Heart left ventricle (tissue), 16 donors: ENCODE results near the gene TUBA4A. TPM values are rescaled to one million over a fixed set of nuclear protein-coding genes. Genes with fewer than 3 reads are reported as not detected.
"Not testable (repeated sequence)": the region's sequence is repeated elsewhere in the genome, so short reads cannot be mapped to it uniquely, and the experiment has no call there.

Source experiments
- ATAC-seq, 4 donors: fragments of 200-7000 bp; cut with Tn5 transposase; one replicate each; pipeline ENCODE4 v1.9.1; 2020 to 2022; ENCODE audit warnings: moderate library complexity in 4 of 4, mild to moderate bottlenecking in 3 of 4, moderate number of reproducible peaks in 1 of 4
- DNase-seq, 5 donors: peaks; one replicate each; pipeline ENCODE4 v3.0.0-alpha.2; 2020
- H3K27ac ChIP-seq, 12 donors: fragments of 200-600 bp; sonication (generic) in 4 of 12; one replicate each; pipeline versions ENCODE4 v1.5.0 to v1.8.0; 2016 to 2022; ENCODE audit warnings: mild to moderate bottlenecking in 2 of 12
- H3K27me3 ChIP-seq, 9 donors: fragments of 200-600 bp; sonication (generic) in 2 of 9; one replicate each; pipeline versions ENCODE4 v1.5.1 to v1.8.0; 2016 to 2022; ENCODE audit warnings: mild to moderate bottlenecking in 3 of 9
- H3K36me3 ChIP-seq, 9 donors: fragments of 200-600 bp; sonication (generic) in 2 of 9; one replicate each; pipeline versions ENCODE4 v1.5.0 to v1.8.0; 2018 to 2022; ENCODE audit warnings: mild to moderate bottlenecking in 2 of 9
- H3K4me1 ChIP-seq, 12 donors: fragments of 200-600 bp; sonication (generic) in 4 of 12; one replicate each; pipeline versions ENCODE4 v1.5.0 to v1.8.0; 2016 to 2022; ENCODE audit warnings: mild to moderate bottlenecking in 3 of 12
- H3K4me3 ChIP-seq, 12 donors: fragments of 200-600 bp; sonication (generic) in 4 of 12; one replicate each; pipeline versions ENCODE4 v1.5.0 to v1.8.0; 2017 to 2022; ENCODE audit warnings: mild to moderate bottlenecking in 9 of 12, moderate library complexity in 4 of 12
- H3K9me3 ChIP-seq, 12 donors: fragments of 200-600 bp; sonication (generic) in 4 of 12; one replicate each; pipeline versions ENCODE4 v1.5.0 to v1.8.0; 2016 to 2022; ENCODE audit warnings: mild to moderate bottlenecking in 1 of 12
- POLR2A ChIP-seq, 2 donors: fragments of 450-650 bp; IDR thresholded peaks; one replicate each; pipeline ENCODE4 v1.6.1; 2017; ENCODE audit warnings: antibody characterized with exemption in 2 of 2, mild to moderate bottlenecking in 2 of 2, moderate library complexity in 2 of 2
- WGBS, 4 donors: extraction: QIAGEN DNeasy Blood & Tissue Kit in 2 of 4; methylation state at CpG; one replicate each; pipeline versions ENCODE4 v1.1.5 to v1.1.7; 2013 to 2018; 5-methylcytosine and 5-hydroxymethylcytosine counted together
- intact Hi-C, 10 donors: fragments of 100-400 bp; cut with DNase I; formaldehyde crosslinking; loops; one replicate each; pipeline versions ENCODE4 v1.11.1 to v1.14.2; 2022
- polyA plus RNA-seq, 2 donors: library from polyadenylated mRNA; stranded (reverse); fragments of 200-250 nt; gene quantifications; one replicate each; pipeline ENCODE4 v1.2.3, GENCODE V29; 2013
- total RNA-seq, 9 donors: library from RNA; depleted of rRNA in 2 of 9; stranded (reverse); fragments of >200 nt in 2 of 9; fragmentation: NEBNext Ultra II Directional in 3 of 9; extraction: Animal tissue kit (Norgen Biotek cat#: 25700) in 3 of 9; gene quantifications; one replicate each; pipeline versions ENCODE4 v1.1.0 to v1.2.4, GENCODE V29; 2016 to 2023
- TF ChIP-seq, protein P1 (sequence below), 12 donors: fragments of 200-600 bp; sonication (generic) in 4 of 12; IDR thresholded peaks; one replicate each; pipeline versions ENCODE4 v1.5.0 to v1.8.0; 2018 to 2022; ENCODE audit warnings: antibody characterized with exemption in 12 of 12, mild to moderate bottlenecking in 5 of 12
- donor health status: ischemic (EF 13 %, LVEDD 7.1; RV severe dilation, severe dysfunction).
- donor health status: healthy with polysubstance abuse.
- donor health status: DM: no; HTN: yes; CAD: no.
- donor health status: DM: no; HTN: no; CAD: no.
- donor health status: ischemic (EF 25% LVEDD 6.9; RV normal size, moderate dysfunction).
- donor health status: ischemic (EF 25% LVEDD 5.7; RV mildly dilated, moderate dysfunction).
- donor health status: healthy.
- donor health status: DM: yes; HTN: yes; CAD: no.
- donor health status: ischemic (EF 35%, LVEDD 5.7; RV mildly dilated, moderate dysfunction).
- donor health status: nonischemic (EF 11% LVEDD 7.7; RV severe dilation, severe dysfunction).
- donor health status: DM: yes; HTN: yes; CAD: no.
- donor health status: PGD.
- donor health status: ischemic (EF 29% LVEDD 5.4; RV normal size, mild dysfunction).
- donor health status: nonischemic (EF 23%, LVEDD 6.1; RV moderate dilation, normal function).

The TUBA4A gene
- total and polyA plus RNA-seq, 11 donors = 137 to 381 (median 193) TPM

DNA sequence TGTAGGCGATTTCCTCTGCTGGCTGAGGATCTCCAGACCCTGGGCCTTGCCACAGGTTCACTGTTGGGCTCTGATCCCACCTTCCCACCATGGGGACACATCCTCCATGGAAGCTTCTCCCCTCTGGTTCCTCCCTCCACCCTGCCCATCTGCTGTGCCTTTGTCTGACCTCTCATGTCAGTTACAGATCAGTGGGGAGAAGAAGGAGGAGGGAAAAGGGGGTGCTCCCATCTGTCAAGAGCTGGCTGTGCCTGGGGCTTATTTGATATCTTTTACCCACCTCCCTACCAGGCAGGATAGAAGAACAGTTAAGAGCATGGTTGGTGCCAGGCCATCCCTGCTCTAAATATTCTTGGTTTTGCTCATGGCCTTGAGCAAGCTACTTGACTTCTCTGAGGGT lies 13.2 kb upstream of the TUBA4A start:
- DNase-seq (peak in 1 of 5 donors; percentile 1), ATAC-seq (no peak)
- 94 to 100% (median 100%) methylated on average over 1 of the region's 1 CpG for WGBS, 4 donors
- intact Hi-C loops = no loop called here
- TF ChIP-seq, protein P1, sequence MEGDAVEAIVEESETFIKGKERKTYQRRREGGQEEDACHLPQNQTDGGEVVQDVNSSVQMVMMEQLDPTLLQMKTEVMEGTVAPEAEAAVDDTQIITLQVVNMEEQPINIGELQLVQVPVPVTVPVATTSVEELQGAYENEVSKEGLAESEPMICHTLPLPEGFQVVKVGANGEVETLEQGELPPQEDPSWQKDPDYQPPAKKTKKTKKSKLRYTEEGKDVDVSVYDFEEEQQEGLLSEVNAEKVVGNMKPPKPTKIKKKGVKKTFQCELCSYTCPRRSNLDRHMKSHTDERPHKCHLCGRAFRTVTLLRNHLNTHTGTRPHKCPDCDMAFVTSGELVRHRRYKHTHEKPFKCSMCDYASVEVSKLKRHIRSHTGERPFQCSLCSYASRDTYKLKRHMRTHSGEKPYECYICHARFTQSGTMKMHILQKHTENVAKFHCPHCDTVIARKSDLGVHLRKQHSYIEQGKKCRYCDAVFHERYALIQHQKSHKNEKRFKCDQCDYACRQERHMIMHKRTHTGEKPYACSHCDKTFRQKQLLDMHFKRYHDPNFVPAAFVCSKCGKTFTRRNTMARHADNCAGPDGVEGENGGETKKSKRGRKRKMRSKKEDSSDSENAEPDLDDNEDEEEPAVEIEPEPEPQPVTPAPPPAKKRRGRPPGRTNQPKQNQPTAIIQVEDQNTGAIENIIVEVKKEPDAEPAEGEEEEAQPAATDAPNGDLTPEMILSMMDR (IDR thresholded peaks at IDR 0.05) = no peak
- no peak for TF ChIP-seq POLR2A (IDR thresholded peaks at IDR 0.05)
- Histone ChIP-seq H3K36me3 (no peaks in the 10 kb centered on the region), H3K9me3 (no peaks in the 10 kb centered on the region), H3K27ac (no peak overlapping the region), H3K4me3 (no peak overlapping the region), H3K4me1 (peaks cover 0 to 12% (median 0%) of the 10 kb centered on the region in 12 donors), H3K27me3 (no peaks in the 10 kb centered on the region)

DNA sequence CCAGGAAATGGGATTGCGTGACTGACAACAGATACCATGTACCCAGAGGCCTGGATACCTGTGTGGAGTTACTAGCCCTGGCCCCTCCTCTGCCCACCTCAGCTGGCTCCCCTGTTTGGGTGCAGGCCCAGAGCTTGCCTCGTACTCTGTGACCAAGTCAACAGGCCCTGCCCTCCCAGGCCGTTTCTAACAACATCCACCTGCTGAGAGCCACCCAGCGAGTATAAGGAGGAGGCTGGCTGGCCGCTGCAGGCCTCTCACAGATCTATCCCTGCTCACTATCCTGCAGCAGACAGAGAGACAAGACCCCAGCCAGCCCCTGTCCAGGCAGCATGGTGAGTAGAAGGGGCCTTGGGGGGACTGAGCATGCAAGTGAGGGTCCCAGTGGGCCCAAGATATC lies 12.5 kb upstream of the TUBA4A start:
- no peak overlapping the region for H3K4me3 ChIP-seq
- no peaks in the 10 kb centered on the region for H3K27me3 ChIP-seq
- 64 to 81% (median 77%) methylated on average over 5 of the region's 5 CpGs for WGBS, 4 donors
- ATAC-seq (no peak), DNase-seq (peak in 1 of 5 donors; percentile 8)
- no peaks in the 10 kb centered on the region for H3K9me3 ChIP-seq
- intact Hi-C loops = no loop called here
- no peaks in the 10 kb centered on the region for H3K36me3 ChIP-seq
- TF ChIP-seq, protein P1 (IDR thresholded peaks at IDR 0.05) = no peak
- no peak for TF ChIP-seq POLR2A (IDR thresholded peaks at IDR 0.05)
- H3K4me1 ChIP-seq = peaks cover 0 to 12% (median 0%) of the 10 kb centered on the region in 12 donors
- no peak overlapping the region for H3K27ac ChIP-seq

DNA sequence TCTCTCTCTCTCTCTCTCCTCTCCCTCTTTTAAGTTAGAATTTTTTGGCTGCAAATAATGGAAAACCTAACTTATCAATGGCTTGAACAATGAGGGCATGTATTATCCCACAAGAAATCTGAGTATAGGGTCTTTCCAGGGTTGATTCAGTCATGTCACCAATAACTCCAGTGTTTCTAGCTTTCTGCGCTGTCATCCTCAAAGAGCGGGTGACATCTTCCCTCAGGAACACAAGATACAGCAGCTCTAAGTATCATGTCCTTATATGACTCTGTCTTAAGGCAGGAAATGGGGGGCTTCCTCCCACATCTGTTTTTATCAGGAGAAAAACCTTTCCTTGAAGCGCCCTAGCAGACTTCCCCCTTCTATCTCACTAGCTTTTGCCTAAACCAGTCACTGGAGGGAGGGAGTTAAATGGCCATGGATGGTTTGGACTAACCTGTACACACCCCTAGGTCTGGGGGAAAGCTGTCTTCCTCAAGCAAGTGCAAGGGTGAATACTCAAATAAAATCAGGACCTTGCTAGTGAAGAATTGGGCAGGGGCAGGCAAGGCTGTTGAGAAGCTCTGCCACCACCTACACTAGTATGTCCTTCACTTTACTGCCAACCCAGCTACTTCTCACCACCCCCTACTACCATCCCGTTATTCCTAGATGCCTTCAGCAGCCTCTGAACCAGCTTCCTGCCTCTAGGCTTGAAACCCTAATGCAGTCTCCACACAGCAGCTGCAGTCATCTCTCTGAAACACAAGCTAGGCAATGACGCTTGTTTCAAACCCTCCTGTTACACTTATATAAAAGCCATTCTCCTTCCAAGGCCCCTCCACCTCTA lies 7.5 kb upstream of the TUBA4A start:
- WGBS, 4 donors = 37 to 47% (median 45%) methylated on average over 5 of the region's 5 CpGs
- Histone ChIP-seq H3K27me3 (peaks cover 0 to 15% (median 0%) of the 10 kb centered on the region in 9 donors), H3K36me3 (no peaks in the 10 kb centered on the region), H3K9me3 (no peaks in the 10 kb centered on the region), H3K27ac (no peak overlapping the region), H3K4me1 (no peaks in the 10 kb centered on the region), H3K4me3 (no peak overlapping the region)
- DNase-seq = no peak
- intact Hi-C loops = no loop called here
- TF ChIP-seq, protein P1 (IDR thresholded peaks at IDR 0.05) = no peak
- no peak for TF ChIP-seq POLR2A (IDR thresholded peaks at IDR 0.05)
- no peak for ATAC-seq

DNA sequence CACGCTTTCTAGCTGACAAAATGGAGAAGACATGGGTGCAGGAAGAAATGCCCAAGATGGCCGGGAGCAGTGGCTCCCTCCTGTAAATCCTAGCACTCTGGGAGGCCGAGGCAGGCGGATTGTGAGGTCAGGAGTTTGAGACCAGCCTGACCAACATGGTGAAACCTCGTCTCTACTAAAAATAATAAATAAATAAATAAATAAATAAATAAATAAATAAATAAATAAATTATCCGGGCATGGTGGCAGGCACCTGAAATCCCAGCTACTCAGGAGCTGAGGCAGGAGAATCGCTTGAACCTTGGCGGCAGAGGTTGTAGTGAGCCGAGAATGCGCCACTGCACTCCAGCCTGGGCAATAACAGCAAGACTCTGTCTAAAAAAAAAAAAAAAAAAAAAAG lies 5.2 kb upstream of the TUBA4A start:
- DNase-seq, ATAC-seq, H3K36me3 ChIP-seq, intact Hi-C loops, H3K4me3 ChIP-seq, H3K9me3 ChIP-seq, H3K27ac ChIP-seq: not testable (repeated sequence)
- Histone ChIP-seq H3K4me1 (peaks cover 0 to 12% (median 9%) of the 10 kb centered on the region in 12 donors), H3K27me3 (peaks cover 0 to 24% (median 5%) of the 10 kb centered on the region in 9 donors)
- 88 to 89% (median 88%) methylated on average over 10 of the region's 10 CpGs for WGBS, 4 donors
